OCI-LY7 (cell line): ENCODE data around the gene SLC9B1. TPM values are rescaled to one million over a fixed set of nuclear protein-coding genes. Genes with fewer than 3 reads are reported as not detected.

Experiments used
- BruUV-seq: library from RNA; stranded (reverse); fragments of 400-500 nt; replicated peaks from 2 replicates; lab custom pipeline; 2021; lab: Mats Ljungman, UMichigan
- CTCF ChIA-PET: fragments of 300-600 bp; sonication (Branson Sonifier 250); formaldehyde crosslinking; loops from one replicate; lab custom pipeline; 2022; ENCODE audit warnings: antibody characterized with exemption; ENCODE audit not compliant: unreplicated experiment; lab: Charles Lee
- POLR2A ChIA-PET: fragments of 300-600 bp; sonication (Branson Sonifier 250); formaldehyde crosslinking; loops from one replicate; lab custom pipeline; 2022; ENCODE audit warnings: antibody characterized with exemption; lab: Charles Lee
- DNase-seq: peaks from one replicate; pipeline ENCODE4 v3.0.0-alpha.2; 2015; ENCODE audit warnings: low spot score
- H2AFZ ChIP-seq: fragments of 200-600 bp; sonication (generic), shearing (Covaris generic); 2 replicates; pipeline ENCODE4 v1.6.1; 2014; ENCODE audit warnings: mild to moderate bottlenecking, antibody characterized with exemption, low read length, moderate library complexity
- H3K27ac ChIP-seq: fragments of 200-600 bp; sonication (generic); 2 replicates; pipeline ENCODE4 v1.5.1; 2014; ENCODE audit warnings: mixed run types, low read depth, mild to moderate bottlenecking, moderate library complexity, low read length, inconsistent platforms; ENCODE audit not compliant: poor library complexity, severe bottlenecking
- H3K36me3 ChIP-seq: fragments of 200-600 bp; sonication (generic); 2 replicates; pipeline ENCODE4 v1.6.1; 2014; ENCODE audit warnings: mild to moderate bottlenecking, antibody characterized with exemption, low read length, moderate library complexity, mixed read lengths; ENCODE audit not compliant: insufficient read depth
- H3K4me1 ChIP-seq: fragments of 200-600 bp; sonication (generic); 2 replicates; pipeline ENCODE4 v1.5.1; 2014; ENCODE audit warnings: mild to moderate bottlenecking, low read length; ENCODE audit not compliant: insufficient read depth, poor library complexity, severe bottlenecking
- H3K4me2 ChIP-seq: fragments of 200-600 bp; sonication (generic); 2 replicates; pipeline ENCODE4 v1.6.1; 2014; ENCODE audit warnings: mild to moderate bottlenecking, low read length
- H3K4me3 ChIP-seq: fragments of 200-600 bp; sonication (generic); 2 replicates; pipeline ENCODE4 v1.5.1; 2014; ENCODE audit warnings: mild to moderate bottlenecking, low read depth, low read length; ENCODE audit not compliant: poor library complexity, severe bottlenecking
- H3K79me2 ChIP-seq: fragments of 200-600 bp; sonication (generic); 2 replicates; pipeline ENCODE4 v1.6.1; 2016; ENCODE audit warnings: low read depth, mild to moderate bottlenecking, low read length, moderate library complexity, mixed read lengths; ENCODE audit not compliant: insufficient read depth
- H3K9me2 ChIP-seq: fragments of 200-600 bp; sonication (generic); 2 replicates; pipeline ENCODE4 v1.6.1; 2016; ENCODE audit warnings: mild to moderate bottlenecking, low read length, mixed read lengths; ENCODE audit not compliant: insufficient read depth
- H3K9me3 ChIP-seq: fragments of 200-600 bp; sonication (generic); 2 replicates; pipeline ENCODE4 v1.6.1; 2014; ENCODE audit warnings: mild to moderate bottlenecking, mixed run types, low read length, mixed read lengths
- H4K20me1 ChIP-seq: fragments of 200-600 bp; sonication (generic); 2 replicates; pipeline ENCODE4 v1.6.1; 2014; ENCODE audit warnings: mild to moderate bottlenecking, antibody characterized with exemption, low read length, moderate library complexity, mixed read lengths; ENCODE audit not compliant: insufficient read depth
- EZH2phosphoT487 ChIP-seq: fragments of 200-600 bp; sonication (generic); IDR thresholded peaks from 2 replicates; pipeline ENCODE4 v1.6.1; 2018; ENCODE audit warnings: low read depth, borderline replicate concordance, mild to moderate bottlenecking, mixed run types, antibody characterized with exemption, low read length, moderate library complexity, mixed read lengths
- intact Hi-C: fragments of 100-400 bp; cut with micrococcal nuclease; formaldehyde crosslinking; loops from one replicate; pipeline ENCODE4 v1.10.0; 2022; ENCODE audit not compliant: unreplicated experiment
- total RNA-seq, 2 experiments: library from RNA; depleted of rRNA in 1 of 2; stranded (reverse); fragments of >200 nt in 1 of 2; shearing (Covaris generic) in 1 of 2; gene quantifications; 2 replicates each; pipeline ENCODE4 v1.2.3, GENCODE V29; 2014 to 2022
- TF ChIP-seq, protein P1 (sequence below): fragments of 200-600 bp; sonication (generic); conservative IDR thresholded peaks from 2 replicates; pipeline ENCODE4 v1.5.1; 2014; ENCODE audit warnings: mild to moderate bottlenecking, antibody characterized with exemption, low read length, moderate library complexity, mixed read lengths

SLC9B1 gene
- total RNA-seq, 2 experiments from 2014 or later = 0.88 to 2.0 TPM

DNA sequence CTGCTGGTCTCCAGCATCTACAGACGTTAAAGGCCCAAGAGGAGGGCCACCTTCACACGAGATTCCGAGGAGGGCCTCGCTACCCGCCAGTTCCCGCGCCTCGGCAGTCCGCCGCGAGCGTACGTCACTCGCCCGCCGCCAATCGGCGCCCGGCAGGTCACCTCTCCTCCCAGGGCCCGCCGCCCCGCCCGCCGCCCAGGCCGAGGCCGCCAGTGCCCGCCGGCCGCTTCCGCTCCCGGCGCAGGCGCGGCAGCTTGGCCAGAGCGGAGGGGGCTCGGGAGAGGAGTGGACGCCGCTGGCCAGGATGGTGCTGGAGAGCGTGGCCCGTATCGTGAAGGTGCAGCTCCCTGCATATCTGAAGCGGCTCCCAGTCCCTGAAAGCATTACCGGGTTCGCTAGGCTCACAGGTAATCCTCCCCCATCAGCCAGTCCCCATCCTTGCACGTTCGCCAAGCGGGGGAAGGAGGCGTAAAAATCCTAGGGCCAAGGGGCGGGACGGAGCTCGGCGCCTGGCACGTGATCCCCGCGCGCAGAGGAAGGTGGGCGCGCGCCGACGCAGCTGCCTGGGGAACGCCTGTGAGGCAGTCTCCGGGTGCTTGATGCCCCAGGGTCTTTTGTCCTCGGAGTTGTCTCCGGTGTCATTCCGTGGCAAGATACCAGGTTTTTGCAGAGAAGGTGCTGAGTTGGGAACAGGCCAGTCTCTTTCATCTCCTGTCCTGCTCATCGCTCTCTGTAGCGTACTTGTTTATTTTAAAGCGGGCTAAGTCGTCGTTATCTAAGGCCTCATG is 150.5 kb downstream of the SLC9B1 start, which contains the start of gene CISD2:
Gene CISD2 (plus strand): TSS at position 212 of the 788 bp plus-strand sequence. CDS start 93 bp downstream, at position 305.
- peak within 1 kb of the TSS; percentile 86 for H3K4me2 ChIP-seq
- H3K4me1 ChIP-seq = peaks cover 42% of the 10 kb centered on the region
- POLR2A ChIA-PET = interaction anchor here (0.6 to 7.1 kb wide), 14 partner anchors 17 to 524 kb away, joined by 3 to 116 read pairs (median 4); partner anchors contain the start of gene UBE2D3
- peak; percentile 94 for DNase-seq
- H3K4me3 ChIP-seq = peak within 1 kb of the TSS; percentile 74
- TF ChIP-seq, protein P1, sequence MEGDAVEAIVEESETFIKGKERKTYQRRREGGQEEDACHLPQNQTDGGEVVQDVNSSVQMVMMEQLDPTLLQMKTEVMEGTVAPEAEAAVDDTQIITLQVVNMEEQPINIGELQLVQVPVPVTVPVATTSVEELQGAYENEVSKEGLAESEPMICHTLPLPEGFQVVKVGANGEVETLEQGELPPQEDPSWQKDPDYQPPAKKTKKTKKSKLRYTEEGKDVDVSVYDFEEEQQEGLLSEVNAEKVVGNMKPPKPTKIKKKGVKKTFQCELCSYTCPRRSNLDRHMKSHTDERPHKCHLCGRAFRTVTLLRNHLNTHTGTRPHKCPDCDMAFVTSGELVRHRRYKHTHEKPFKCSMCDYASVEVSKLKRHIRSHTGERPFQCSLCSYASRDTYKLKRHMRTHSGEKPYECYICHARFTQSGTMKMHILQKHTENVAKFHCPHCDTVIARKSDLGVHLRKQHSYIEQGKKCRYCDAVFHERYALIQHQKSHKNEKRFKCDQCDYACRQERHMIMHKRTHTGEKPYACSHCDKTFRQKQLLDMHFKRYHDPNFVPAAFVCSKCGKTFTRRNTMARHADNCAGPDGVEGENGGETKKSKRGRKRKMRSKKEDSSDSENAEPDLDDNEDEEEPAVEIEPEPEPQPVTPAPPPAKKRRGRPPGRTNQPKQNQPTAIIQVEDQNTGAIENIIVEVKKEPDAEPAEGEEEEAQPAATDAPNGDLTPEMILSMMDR = no peak
- TF ChIP-seq EZH2phosphoT487 = no peak
- CTCF ChIA-PET = interaction anchor here (1.8 kb wide), 1 partner anchor 41 kb away, joined by 7 read pairs; no protein-coding TSS in a partner anchor
- no TSS peak for BruUV-seq
- intact Hi-C loops = loop anchor here (1.0 to 5.0 kb wide), 5 partner anchors 41 to 522 kb away; partner anchors contain the start of genes MANBA, SLC39A8 and SLC9B2
- peaks cover 92% of the 10 kb centered on the region for H3K79me2 ChIP-seq
- H3K36me3 ChIP-seq = peaks cover 38% of the 10 kb centered on the region
- 0 out of 2 replicates have a peak, but pooled peaks cover 3% of the 10 kb centered on the region for H3K9me3 ChIP-seq
- H3K9me2 ChIP-seq = no peaks in the 10 kb centered on the region
- no peaks in the 10 kb centered on the region for H4K20me1 ChIP-seq
- H3K27ac ChIP-seq = peak within 1 kb of the TSS; percentile 94
- H2AFZ ChIP-seq = peak within 1 kb of the TSS; percentile 53; the same call in 1 of the 2 replicates

- intact Hi-C loops = loop anchor here (1.0 to 5.0 kb wide), 5 partner anchors 40 to 521 kb away; partner anchors contain the start of genes MANBA, SLC39A8 and SLC9B2
- DNase-seq = peak; percentile 26
Measured at GRCh38 chr4:102868153-102868780, 151.2 kb downstream of the SLC9B1 start.

More at GRCh38 chr4:102868153-102868780, 151.2 kb downstream of the SLC9B1 start:
- Histone ChIP-seq H3K9me2 (no peaks in the 10 kb centered on the region), H2AFZ (peak overlapping the region; percentile 53; the same call in 1 of the 2 replicates), H4K20me1 (no peaks in the 10 kb centered on the region), H3K36me3 (peaks cover 38% of the 10 kb centered on the region), H3K79me2 (peaks cover 92% of the 10 kb centered on the region), H3K4me1 (peaks cover 41% of the 10 kb centered on the region), H3K4me2 (peak overlapping the region; percentile 86), H3K4me3 (peak overlapping the region; percentile 74), H3K9me3 (0 out of 2 replicates have a peak, but pooled peaks cover 9% of the 10 kb centered on the region), H3K27ac (peak overlapping the region; percentile 94)
- CTCF ChIA-PET = interaction anchor here (1.1 to 1.8 kb wide), 2 partner anchors 16 to 40 kb away, joined by 3 to 7 read pairs; no protein-coding TSS in a partner anchor
- no peak for TF ChIP-seq EZH2phosphoT487
- TF ChIP-seq, protein P1 = no peak
- POLR2A ChIA-PET = interaction anchor here (0.6 to 7.1 kb wide), 15 partner anchors 9 to 524 kb away, joined by 3 to 116 read pairs (median 4); partner anchors contain the start of gene UBE2D3
- BruUV-seq = TSS peak; percentile 66
